ENCODE data around the gene CD300LD. TPM values are rescaled to one million over a fixed set of nuclear protein-coding genes. Genes with fewer than 3 reads are reported as not detected.

CD300LD gene
- polyA plus RNA-seq, 3 donors: 0.33 to 0.50 (median 0.41) TPM

GRCh38 chr17:74542727-74543383 is 49.2 kb downstream of the CD300LD start:
- Histone ChIP-seq H3K4me2 (replicated peaks; ENCODE audit: extremely low read depth, low read length, poor library complexity, severe bottlenecking) (no peak overlapping the region), H3K36me3 (replicated peaks in 1 of 2; ENCODE audit: control insufficient read depth in 1 of 2, insufficient read depth in 2 of 2, low read length in 2 of 2) (peaks cover 46 to 52% of the 10 kb centered on the region in 2 donors), H4K20me1 (ENCODE audit: insufficient read depth, low read length) (peaks cover 73% of the 10 kb centered on the region), H2AFZ (ENCODE audit: insufficient read depth, low read depth, low read length, poor library complexity, severe bottlenecking) (no peak overlapping the region), H3K27ac (ENCODE audit: low read depth in 1 of 2, low read length in 2 of 2) (peak overlapping the region in 1 of 2 donors; percentile 18), H3K4me1 (ENCODE audit: control insufficient read depth in 1 of 2, insufficient read depth in 2 of 2, low read length in 2 of 2) (peaks cover 42 to 51% of the 10 kb centered on the region in 2 donors), H3K9me3 (replicated peaks in 1 of 2; ENCODE audit: control insufficient read depth in 1 of 2, insufficient read depth in 1 of 2, low read length in 2 of 2) (no peaks in the 10 kb centered on the region), H3K79me2 (ENCODE audit: insufficient read depth, low read length) (peaks cover 39% of the 10 kb centered on the region), H3K27me3 (ENCODE audit: control insufficient read depth in 2 of 2, insufficient read depth in 2 of 2, low read length in 2 of 2) (no peaks in the 10 kb centered on the region), H3K9ac (ENCODE audit: insufficient read depth, low read length, poor library complexity, severe bottlenecking) (no peak overlapping the region), H3K4me3 (replicated peaks in 1 of 3; ENCODE audit: low read depth in 2 of 3, low read length in 3 of 3) (no peak overlapping the region)
- DNase-seq: no peak
- no peak for TF ChIP-seq CTCF (IDR thresholded peaks at IDR 0.05)
- H3K36me3 Mint-ChIP-seq: peaks cover 67 to 70% of the 10 kb centered on the region in 2 donors
- intact Hi-C loops (cut with micrococcal nuclease): no loop called here
- peaks cover 0 to 3% (median 0%) of the 10 kb centered on the region in 3 donors for H3K27me3 Mint-ChIP-seq (ENCODE audit: low read depth in 3 of 3)
- no peak overlapping the region for H3K4me3 Mint-ChIP-seq
- H3K27ac Mint-ChIP-seq: peak overlapping the region in 1 of 7 donors; percentile 45
- H3K4me1 Mint-ChIP-seq: peaks cover 54% of the 10 kb centered on the region
- H3K9me3 Mint-ChIP-seq: peaks cover 0 to 2% (median 0%) of the 10 kb centered on the region in 7 donors
- WGBS (ENCODE audit: insufficient coverage): 93% methylated on average over 14 of the region's 17 CpGs

- Histone ChIP-seq H3K36me3 (replicated peaks in 1 of 2; ENCODE audit: control insufficient read depth in 1 of 2, insufficient read depth in 2 of 2, low read length in 2 of 2) (peaks cover 46 to 57% of the 10 kb centered on the region in 2 donors), H3K79me2 (ENCODE audit: insufficient read depth, low read length) (peaks cover 39% of the 10 kb centered on the region), H3K4me2 (replicated peaks; ENCODE audit: extremely low read depth, low read length, poor library complexity, severe bottlenecking) (no peak overlapping the region), H3K27ac (ENCODE audit: low read depth in 1 of 2, low read length in 2 of 2) (no peak overlapping the region), H3K27me3 (ENCODE audit: control insufficient read depth in 2 of 2, insufficient read depth in 2 of 2, low read length in 2 of 2) (no peaks in the 10 kb centered on the region), H3K4me1 (ENCODE audit: control insufficient read depth in 1 of 2, insufficient read depth in 2 of 2, low read length in 2 of 2) (peaks cover 36 to 44% of the 10 kb centered on the region in 2 donors), H3K9ac (ENCODE audit: insufficient read depth, low read length, poor library complexity, severe bottlenecking) (no peak overlapping the region), H3K4me3 (replicated peaks in 1 of 3; ENCODE audit: low read depth in 2 of 3, low read length in 3 of 3) (no peak overlapping the region), H2AFZ (ENCODE audit: insufficient read depth, low read depth, low read length, poor library complexity, severe bottlenecking) (no peak overlapping the region), H4K20me1 (ENCODE audit: insufficient read depth, low read length) (peaks cover 75% of the 10 kb centered on the region), H3K9me3 (replicated peaks in 1 of 2; ENCODE audit: control insufficient read depth in 1 of 2, insufficient read depth in 1 of 2, low read length in 2 of 2) (no peaks in the 10 kb centered on the region)
- no peak overlapping the region for H3K4me3 Mint-ChIP-seq
- peaks cover 47% of the 10 kb centered on the region for H3K4me1 Mint-ChIP-seq
- peak overlapping the region in 2 of 7 donors; percentile 7 to 20 for H3K27ac Mint-ChIP-seq
- H3K9me3 Mint-ChIP-seq: peaks cover 0 to 2% (median 0%) of the 10 kb centered on the region in 7 donors
- H3K36me3 Mint-ChIP-seq: peaks cover 64 to 72% of the 10 kb centered on the region in 2 donors
- TF ChIP-seq CTCF (IDR thresholded peaks at IDR 0.05): no peak
- H3K27me3 Mint-ChIP-seq (ENCODE audit: low read depth in 3 of 3): peaks cover 0 to 3% (median 0%) of the 10 kb centered on the region in 3 donors
- DNase-seq: no peak
- 97% methylated on average over 5 of the region's 5 CpGs for WGBS (ENCODE audit: insufficient coverage)
- intact Hi-C loops (cut with micrococcal nuclease): no loop called here
Observed at GRCh38 chr17:74542166-74542565, 49.9 kb downstream of the CD300LD start.
